GM12872 (cell line): ENCODE measurements around the gene CES2.

Source experiments
- TF ChIP-seq, protein P1 (sequence below): IDR thresholded peaks from 3 replicates; pipeline ENCODE4 v1.5.1; 2011; ENCODE audit warnings: low read depth, mild to moderate bottlenecking, low read length, moderate library complexity; ENCODE audit not compliant: insufficient read depth

CES2 gene

DNA sequence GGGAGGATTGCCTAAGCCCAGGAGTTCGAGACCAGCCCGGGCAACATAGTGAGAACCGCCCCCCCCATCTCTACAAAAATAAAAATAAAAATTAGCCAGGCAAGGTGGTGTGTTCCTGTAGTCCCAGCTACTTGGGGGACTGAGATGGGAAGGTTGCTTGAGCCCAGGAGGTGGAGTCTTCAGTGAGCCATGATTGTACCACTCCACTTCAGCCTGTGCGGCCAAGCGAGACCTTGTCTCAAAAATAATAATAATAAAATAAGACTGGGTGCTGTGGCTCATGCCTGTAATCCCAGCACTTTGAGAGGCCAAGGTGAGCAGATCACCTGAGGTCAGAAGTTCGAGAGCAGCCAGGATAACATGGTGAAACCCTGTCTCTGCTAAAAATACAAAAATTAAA is 43.5 kb upstream of the CES2 start:
- TF ChIP-seq, protein P1, sequence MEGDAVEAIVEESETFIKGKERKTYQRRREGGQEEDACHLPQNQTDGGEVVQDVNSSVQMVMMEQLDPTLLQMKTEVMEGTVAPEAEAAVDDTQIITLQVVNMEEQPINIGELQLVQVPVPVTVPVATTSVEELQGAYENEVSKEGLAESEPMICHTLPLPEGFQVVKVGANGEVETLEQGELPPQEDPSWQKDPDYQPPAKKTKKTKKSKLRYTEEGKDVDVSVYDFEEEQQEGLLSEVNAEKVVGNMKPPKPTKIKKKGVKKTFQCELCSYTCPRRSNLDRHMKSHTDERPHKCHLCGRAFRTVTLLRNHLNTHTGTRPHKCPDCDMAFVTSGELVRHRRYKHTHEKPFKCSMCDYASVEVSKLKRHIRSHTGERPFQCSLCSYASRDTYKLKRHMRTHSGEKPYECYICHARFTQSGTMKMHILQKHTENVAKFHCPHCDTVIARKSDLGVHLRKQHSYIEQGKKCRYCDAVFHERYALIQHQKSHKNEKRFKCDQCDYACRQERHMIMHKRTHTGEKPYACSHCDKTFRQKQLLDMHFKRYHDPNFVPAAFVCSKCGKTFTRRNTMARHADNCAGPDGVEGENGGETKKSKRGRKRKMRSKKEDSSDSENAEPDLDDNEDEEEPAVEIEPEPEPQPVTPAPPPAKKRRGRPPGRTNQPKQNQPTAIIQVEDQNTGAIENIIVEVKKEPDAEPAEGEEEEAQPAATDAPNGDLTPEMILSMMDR = no peak

DNA sequence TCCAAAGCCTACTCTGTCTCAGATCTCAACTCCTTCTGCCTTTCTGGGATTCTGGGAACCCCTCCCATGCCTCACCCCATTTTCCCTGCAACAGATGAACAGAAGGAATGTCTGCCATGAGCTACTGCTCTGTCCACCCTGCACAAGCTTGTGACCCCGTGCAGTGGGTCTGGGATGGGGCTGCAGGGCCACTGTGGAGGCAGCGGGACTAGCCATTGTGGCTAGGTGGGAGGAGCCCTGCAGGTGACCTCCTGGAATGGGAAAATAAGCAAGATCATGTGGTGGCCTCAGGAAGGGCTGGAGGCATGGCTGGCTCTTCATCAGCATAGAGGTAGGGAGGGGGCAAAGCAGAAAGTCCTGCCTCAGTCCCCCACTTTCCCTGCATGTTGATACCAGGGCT is 41.3 kb upstream of the CES2 start:
- TF ChIP-seq, protein P1 = no peak

DNA sequence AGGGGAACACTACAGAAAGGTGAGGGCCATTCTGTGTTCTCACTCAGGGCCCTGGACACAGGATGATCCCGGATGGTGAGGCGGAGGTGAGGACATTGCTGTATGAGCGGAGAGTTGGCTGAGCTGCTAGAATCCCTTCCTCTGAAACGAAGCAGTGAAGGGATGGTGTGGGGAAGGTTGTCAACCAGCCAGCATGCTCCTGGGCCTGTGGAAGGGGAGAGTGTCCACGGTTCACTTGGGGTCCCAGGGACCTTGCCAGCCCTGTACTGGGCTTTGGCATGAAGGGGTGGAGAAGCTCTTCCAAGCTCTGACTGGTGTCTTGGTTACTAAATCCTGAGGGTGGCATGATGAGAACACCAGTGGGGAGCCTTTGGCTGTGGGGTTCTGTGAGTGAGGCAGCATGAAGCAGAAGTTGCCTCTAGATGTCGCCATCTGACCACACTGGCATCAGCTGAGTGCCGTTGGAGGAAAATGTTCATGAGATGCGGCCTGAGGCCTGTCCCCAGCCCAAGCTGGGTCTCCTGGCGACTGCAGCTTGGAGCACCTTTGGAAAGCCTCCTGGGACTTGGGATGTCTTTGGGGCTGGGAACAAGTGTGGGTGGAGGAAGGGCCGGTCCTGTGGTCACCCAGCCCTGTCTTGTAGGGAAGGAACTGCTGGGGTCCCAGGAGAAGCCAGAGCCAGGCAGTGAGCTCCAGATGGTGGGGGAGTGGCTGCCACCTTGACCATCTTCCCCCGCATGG is 40.2 kb upstream of the CES2 start:
- TF ChIP-seq, protein P1 = peak; percentile 95

DNA sequence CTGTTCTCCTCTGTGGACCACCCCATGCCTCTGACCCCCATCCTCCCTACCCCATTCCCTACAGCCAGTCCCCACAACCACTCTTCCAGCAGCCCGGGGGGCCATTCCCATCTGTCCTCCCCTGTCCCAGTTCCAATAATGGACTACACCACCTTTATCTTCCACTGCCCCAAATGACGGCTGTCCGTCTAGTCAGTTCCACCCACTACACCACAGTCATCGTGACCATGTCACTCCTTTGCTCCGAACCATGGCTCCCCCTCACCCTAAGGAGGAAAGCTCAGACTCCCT is 39.7 kb upstream of the CES2 start:
- TF ChIP-seq, protein P1 = no peak

DNA sequence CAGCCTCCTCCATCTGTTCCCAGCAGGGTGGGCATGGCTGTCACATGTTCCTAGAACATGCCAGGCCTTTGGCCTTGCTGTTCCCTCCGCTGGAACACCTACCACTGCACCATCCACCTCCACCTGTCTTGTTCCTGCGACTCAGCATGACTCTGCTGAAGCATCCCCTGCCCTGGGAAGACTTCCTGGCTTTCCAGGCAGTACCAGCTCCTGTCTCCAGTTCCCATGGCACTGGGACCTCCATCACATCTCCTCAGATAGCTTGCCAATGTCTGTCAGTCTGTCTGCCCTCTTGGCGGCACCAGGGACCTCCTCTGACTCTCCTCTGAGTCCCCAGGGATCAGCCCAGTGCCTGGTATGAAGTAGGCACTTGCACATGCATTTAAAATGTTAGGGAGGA is 39.3 kb upstream of the CES2 start:
- TF ChIP-seq, protein P1 = no peak

DNA sequence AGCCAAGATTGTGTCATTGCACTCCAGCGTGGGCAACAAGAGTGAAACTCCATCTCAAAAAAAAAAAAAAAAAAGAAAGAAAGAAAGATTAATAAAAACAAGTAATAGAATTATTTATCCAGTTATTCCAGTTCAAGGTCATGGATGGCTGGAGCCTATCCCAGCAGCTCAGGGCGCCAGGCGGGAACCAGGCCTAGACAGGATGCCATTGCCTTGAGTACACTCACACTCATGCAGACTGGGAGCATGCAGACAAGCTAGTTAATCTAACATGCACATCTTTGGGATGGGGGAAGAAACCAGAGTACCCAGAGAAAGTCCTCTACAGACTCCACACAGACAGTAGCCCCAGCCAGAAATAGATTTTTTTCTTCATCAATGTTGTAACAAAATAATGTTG is 37.1 kb upstream of the CES2 start:
- TF ChIP-seq, protein P1 = no peak

DNA sequence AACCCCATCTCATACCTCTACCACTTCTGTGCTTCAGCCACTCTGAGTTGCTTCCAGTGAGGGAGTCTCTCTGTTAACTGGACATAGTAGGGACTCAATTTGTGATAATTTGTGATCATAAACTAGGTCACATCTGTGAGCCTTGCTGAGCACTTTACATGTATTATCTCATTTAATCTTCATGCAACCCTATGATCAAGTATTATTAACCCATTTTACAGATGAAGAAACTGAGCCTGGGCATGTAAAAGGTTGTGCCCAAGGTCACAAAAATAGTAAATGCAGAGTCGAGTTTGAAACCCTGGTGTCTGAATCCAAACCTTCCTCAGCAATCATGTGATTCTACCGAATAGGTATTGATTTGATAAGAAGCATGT is 36.4 kb upstream of the CES2 start:
- TF ChIP-seq, protein P1 = no peak
